Measurements from ENCODE around the gene TRIM50.

TRIM50 gene

DNA sequence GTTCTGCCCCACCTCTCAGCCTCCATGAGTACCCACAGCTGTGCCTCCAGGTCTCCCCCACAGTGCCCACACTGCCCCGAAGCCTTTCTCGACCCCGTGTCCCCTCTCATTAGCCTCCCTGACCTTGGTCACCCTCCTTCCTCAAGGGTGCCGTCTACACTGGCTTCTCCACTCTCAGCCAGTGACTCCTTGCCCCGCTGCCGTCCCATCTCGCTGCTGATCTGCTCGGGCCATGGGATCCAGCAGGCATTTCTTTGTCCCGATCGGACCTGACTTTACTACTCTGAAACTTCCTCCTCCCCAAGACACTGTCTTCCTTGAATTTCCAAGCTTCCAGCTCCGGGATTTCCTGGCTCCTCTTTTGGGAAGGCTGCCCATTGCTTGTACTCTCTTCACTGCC lies 31.4 kb upstream of the TRIM50 start:
- Mint-ChIP-seq H3K36me3 (ENCODE audit: insufficient read depth) (no peaks in the 10 kb centered on the region), H3K9me3 (no peaks in the 10 kb centered on the region), H3K27ac (ENCODE audit: low read depth) (peak overlapping the region; percentile 79), H3K27me3 (peaks cover 29% of the 10 kb centered on the region), H3K4me3 (no peak overlapping the region), H3K4me1 (peaks cover 5% of the 10 kb centered on the region)
- ATAC-seq (replicated peaks; ENCODE audit: extremely low read depth, poor library complexity, severe bottlenecking) (no peak), DNase-seq (ENCODE audit: low spot score in 2 of 2) (no peak)

DNA sequence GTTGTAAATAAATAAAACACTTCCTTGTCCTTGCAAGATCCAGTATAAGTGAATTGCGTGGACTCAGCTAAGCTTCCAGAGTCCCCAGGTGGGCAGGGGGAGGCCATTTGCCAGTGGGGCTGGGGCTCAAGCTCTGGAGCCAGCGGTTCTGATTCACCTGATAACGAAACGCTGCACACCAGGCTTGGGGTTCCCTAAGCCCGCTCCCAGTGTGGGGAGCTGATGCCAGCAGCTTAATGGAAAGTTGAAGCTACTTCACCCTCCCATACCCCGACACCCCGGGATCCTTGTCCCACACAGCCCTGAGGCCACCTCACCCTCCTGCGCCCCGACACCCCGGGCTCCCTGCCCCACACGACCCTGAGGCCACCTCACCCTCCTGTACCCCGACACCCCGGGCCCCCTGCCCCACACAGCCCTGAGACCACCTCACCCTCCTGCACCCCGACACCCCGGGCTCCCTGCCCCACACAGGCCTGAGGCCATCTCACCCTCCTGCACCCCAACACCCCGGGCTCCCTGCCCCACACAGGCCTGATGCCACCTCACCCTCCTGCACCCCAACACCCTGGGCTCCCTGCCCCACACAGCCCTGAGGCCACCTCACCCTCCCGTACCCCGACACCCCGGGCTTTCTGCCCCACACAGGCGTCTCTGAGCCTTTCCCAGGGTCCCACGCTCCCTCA lies 30.9 kb upstream of the TRIM50 start:
- peaks cover 5% of the 10 kb centered on the region for H3K4me1 Mint-ChIP-seq
- H3K27me3 Mint-ChIP-seq: peaks cover 29% of the 10 kb centered on the region
- no peaks in the 10 kb centered on the region for H3K9me3 Mint-ChIP-seq
- peak overlapping the region; percentile 79 for H3K27ac Mint-ChIP-seq (ENCODE audit: low read depth)
- no peak for DNase-seq (ENCODE audit: low spot score in 2 of 2)
- ATAC-seq (replicated peaks; ENCODE audit: extremely low read depth, poor library complexity, severe bottlenecking): no peak
- H3K4me3 Mint-ChIP-seq: no peak overlapping the region
- H3K36me3 Mint-ChIP-seq (ENCODE audit: insufficient read depth): no peaks in the 10 kb centered on the region

DNA sequence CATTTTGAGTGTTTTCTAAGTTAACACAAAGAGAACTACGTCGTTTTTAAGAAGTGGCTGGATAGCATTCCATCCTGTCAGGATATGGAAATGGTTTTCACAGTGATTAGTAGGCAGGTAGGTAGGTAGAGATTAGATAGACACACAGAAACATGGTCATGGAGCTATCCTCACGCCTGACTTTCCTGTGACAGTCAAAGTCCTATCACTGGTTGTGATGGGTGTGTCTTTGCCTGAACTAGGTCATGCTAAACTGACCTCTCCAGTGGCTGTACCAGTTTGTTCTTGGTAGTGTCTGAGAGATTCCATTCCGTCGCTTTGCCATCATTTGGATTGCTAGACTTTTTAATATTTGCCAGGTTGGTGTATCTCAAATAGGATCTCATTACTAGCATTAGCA lies 28.3 kb upstream of the TRIM50 start:
- DNase-seq (ENCODE audit: low spot score in 2 of 2) (no peak), ATAC-seq (replicated peaks; ENCODE audit: extremely low read depth, poor library complexity, severe bottlenecking) (no peak)
- Mint-ChIP-seq H3K27ac (ENCODE audit: low read depth) (no peak overlapping the region), H3K9me3 (peaks cover 6% of the 10 kb centered on the region), H3K4me1 (peaks cover 5% of the 10 kb centered on the region), H3K36me3 (ENCODE audit: insufficient read depth) (peaks cover 1% of the 10 kb centered on the region), H3K27me3 (peaks cover 19% of the 10 kb centered on the region), H3K4me3 (no peak overlapping the region)

DNA sequence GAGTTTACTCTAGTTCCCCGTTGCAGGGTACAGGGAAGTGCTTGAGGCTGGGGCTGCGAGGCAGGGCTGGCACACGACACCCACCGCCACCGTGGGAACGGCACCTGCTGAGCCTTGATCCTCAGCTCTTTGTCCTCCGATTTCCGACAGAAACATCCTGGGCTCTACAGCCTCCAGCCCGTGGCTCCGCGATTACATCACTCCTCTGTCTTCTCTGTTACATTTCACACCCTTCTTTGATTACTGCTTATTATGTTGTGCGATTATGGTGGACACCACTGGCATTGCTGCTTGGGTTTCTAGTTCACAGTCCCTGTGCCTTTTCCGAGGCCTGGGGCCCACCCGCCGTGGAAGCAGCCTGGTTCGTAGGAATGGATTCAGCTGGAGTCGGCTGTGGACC lies 26.9 kb upstream of the TRIM50 start:
- ATAC-seq (replicated peaks; ENCODE audit: extremely low read depth, poor library complexity, severe bottlenecking) (no peak), DNase-seq (ENCODE audit: low spot score in 2 of 2) (no peak)
- H3K4me1 Mint-ChIP-seq: peaks cover 5% of the 10 kb centered on the region
- peaks cover 10% of the 10 kb centered on the region for H3K27me3 Mint-ChIP-seq
- no peak overlapping the region for H3K27ac Mint-ChIP-seq (ENCODE audit: low read depth)
- H3K36me3 Mint-ChIP-seq (ENCODE audit: insufficient read depth): peaks cover 1% of the 10 kb centered on the region
- H3K9me3 Mint-ChIP-seq: peaks cover 6% of the 10 kb centered on the region
- H3K4me3 Mint-ChIP-seq: no peak overlapping the region

DNA sequence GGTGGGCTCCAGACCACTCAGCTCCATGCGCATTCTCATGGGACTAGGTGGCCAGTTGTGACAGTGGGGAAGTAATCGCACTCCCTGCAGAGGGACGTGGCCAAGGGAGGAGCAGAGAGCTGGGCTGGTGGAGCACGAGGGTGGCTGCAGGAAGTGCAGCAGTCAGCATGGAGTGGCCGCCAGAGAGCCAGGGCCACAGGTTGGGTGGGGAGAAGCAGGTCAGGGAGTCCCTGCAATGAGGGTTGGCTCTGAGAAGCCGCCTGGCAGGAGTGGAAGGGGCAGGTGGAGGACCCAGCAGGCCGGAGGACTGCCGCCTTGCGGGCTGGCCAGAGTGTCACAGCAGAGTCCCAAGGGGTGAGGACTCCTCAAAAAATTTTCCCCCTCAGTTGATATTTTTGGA lies 26.3 kb upstream of the TRIM50 start:
- peaks cover 1% of the 10 kb centered on the region for H3K36me3 Mint-ChIP-seq (ENCODE audit: insufficient read depth)
- peaks cover under 1% of the 10 kb centered on the region for H3K4me1 Mint-ChIP-seq
- H3K9me3 Mint-ChIP-seq: peaks cover 6% of the 10 kb centered on the region
- DNase-seq (ENCODE audit: low spot score in 2 of 2) (no peak), ATAC-seq (replicated peaks; ENCODE audit: extremely low read depth, poor library complexity, severe bottlenecking) (no peak)
- no peak overlapping the region for H3K27ac Mint-ChIP-seq (ENCODE audit: low read depth)
- H3K4me3 Mint-ChIP-seq: no peak overlapping the region
- H3K27me3 Mint-ChIP-seq: peaks cover 4% of the 10 kb centered on the region

DNA sequence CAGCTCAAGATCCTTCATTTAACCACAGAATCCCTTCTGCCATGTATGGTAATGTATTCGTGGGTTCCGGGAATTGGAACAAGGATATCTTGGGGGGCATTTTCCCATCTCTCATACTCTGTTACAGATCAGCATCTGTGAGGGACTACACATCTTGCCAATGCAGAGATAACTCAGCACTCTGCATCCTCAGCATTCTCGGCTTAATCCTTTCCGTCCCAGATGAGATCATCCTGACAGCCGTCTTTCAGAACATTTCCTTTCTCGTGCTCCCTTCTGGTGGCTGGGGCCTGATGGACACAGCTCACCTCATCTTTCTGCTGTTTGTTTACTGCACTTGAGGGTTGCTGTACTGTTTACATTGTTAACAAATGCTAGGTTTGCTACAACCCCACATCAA lies 25.4 kb upstream of the TRIM50 start:
- H3K4me1 Mint-ChIP-seq: no peaks in the 10 kb centered on the region
- H3K4me3 Mint-ChIP-seq: no peak overlapping the region
- H3K27ac Mint-ChIP-seq (ENCODE audit: low read depth): no peak overlapping the region
- ATAC-seq (replicated peaks; ENCODE audit: extremely low read depth, poor library complexity, severe bottlenecking) (no peak), DNase-seq (ENCODE audit: low spot score in 2 of 2) (no peak)
- peaks cover 4% of the 10 kb centered on the region for H3K27me3 Mint-ChIP-seq
- peaks cover 1% of the 10 kb centered on the region for H3K36me3 Mint-ChIP-seq (ENCODE audit: insufficient read depth)
- H3K9me3 Mint-ChIP-seq: peaks cover 6% of the 10 kb centered on the region

DNA sequence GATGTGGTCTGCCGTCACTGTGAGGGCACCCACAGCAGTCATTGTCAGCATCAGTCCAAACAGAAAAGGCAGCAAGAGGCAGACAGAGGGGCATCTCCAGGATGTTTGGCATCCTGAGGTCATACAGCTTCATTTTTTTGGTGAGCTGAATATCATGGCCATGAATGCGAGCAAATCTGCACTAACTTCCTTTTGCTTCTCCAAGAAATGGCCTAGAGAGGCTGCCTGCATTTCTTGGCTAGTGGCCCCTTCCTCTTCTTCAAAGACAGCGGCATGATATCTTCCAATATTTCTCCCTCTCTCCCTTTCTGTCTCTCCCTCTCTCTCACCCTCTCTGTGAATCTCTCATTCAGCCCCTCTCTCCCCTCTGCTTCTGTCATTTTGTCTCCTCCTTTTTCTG lies 24.9 kb upstream of the TRIM50 start:
- Mint-ChIP-seq H3K4me3 (no peak overlapping the region), H3K4me1 (no peaks in the 10 kb centered on the region), H3K27me3 (peaks cover 9% of the 10 kb centered on the region), H3K27ac (ENCODE audit: low read depth) (no peak overlapping the region), H3K9me3 (peaks cover 6% of the 10 kb centered on the region), H3K36me3 (ENCODE audit: insufficient read depth) (peaks cover 1% of the 10 kb centered on the region)
- DNase-seq (ENCODE audit: low spot score in 2 of 2) (no peak), ATAC-seq (replicated peaks; ENCODE audit: extremely low read depth, poor library complexity, severe bottlenecking) (no peak)

DNA sequence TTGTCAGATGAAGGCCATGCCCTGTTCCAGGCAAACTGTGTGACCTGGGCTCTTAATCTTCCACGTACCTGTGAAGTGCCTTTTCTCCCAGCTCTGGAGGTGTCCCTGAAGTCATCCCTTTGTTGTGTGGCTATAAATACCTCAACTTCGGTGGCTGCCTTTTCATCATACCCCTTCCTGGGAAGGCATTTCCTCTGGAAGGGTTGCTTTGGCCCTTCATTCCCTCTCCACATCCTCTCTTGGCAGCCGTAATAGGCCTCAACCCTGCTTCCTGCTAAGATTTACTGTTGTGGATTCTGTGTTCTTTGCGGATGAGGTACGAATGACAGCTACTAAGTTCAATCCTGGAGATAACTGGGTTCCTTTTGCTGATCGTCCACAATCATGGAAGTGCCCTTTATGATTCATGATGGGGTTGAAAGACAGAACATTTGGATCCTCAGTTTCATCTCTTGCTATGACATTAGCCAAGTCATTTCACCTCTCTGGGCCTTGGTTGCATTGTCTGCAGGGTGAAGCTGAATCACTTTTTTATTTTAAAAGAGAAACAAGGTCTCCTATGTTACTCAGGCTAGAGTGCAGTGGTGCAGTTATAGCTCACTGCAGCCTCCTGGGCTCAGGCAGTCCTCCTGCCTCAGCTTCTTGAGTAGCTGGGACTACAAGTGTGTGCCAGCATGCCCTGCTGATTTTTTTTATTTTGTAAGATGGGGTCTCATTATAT lies 23.7 kb upstream of the TRIM50 start:
- DNase-seq (ENCODE audit: low spot score in 2 of 2): no peak
- Mint-ChIP-seq H3K27me3 (peaks cover 16% of the 10 kb centered on the region), H3K27ac (ENCODE audit: low read depth) (no peak overlapping the region), H3K36me3 (ENCODE audit: insufficient read depth) (peaks cover 1% of the 10 kb centered on the region), H3K9me3 (peaks cover 6% of the 10 kb centered on the region), H3K4me1 (no peaks in the 10 kb centered on the region), H3K4me3 (no peak overlapping the region)
- no peak for ATAC-seq (replicated peaks; ENCODE audit: extremely low read depth, poor library complexity, severe bottlenecking)

DNA sequence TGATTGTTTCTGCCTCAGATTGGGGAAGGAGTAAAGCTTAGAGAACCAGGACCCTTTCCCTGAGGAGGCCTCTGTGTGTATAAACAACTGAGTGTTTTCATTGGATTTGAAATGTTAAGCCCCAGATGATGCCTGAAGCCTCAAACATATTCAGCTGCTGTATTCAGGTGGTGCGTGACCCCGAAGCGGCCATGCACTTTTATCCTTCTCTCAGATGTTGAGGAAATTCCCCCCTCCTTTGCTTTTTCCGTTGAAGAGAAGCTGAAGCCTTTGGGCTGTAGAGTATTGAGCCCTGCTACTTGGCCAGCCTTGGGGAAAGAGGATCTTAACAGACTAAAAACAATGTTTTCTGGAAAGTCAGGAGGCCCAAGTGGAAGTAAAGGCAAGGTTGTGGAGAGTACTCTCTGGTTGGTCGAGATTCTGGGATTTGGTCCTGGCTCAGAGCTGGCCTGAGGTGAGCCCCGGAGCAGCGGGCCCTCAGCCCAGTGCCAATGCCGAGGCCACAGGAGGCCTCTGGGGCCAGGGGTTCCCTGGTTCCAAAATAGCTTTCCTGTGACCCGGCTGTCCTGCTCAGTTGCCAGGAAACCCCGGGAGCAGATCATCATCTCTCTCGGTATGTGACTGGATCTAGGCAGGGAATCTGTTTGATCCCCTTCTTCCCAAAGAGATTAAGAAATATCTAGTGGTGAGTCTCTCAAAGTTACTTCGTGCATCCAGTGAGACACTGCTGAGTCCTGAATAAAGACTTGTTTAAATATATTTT lies 22.6 kb upstream of the TRIM50 start:
- no peak overlapping the region for H3K27ac Mint-ChIP-seq (ENCODE audit: low read depth)
- H3K4me1 Mint-ChIP-seq: no peaks in the 10 kb centered on the region
- DNase-seq (ENCODE audit: low spot score in 2 of 2): no peak

DNA sequence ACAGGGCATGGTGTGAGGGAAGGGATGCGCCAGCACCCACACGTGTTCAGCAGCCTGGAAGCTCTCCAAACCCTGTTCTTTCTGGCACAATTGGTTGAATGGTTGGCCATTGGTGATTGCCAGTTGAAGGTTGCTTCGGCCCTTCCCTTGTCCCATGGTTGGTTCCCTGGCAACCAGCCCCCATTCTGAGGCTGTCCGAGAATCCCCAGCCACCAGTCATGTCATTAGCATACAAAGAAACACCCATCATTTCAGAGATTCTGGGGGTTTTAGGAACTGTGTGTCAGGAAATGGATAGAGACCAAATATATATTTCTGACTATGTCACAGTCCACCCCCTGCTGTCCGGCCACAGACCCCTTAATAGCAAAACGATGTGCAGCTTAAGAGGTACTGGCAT lies 21.9 kb upstream of the TRIM50 start:
- no peak for ATAC-seq (replicated peaks; ENCODE audit: extremely low read depth, poor library complexity, severe bottlenecking)
- peaks cover 6% of the 10 kb centered on the region for H3K9me3 Mint-ChIP-seq
- no peak for DNase-seq (ENCODE audit: low spot score in 2 of 2)
- no peak overlapping the region for H3K4me3 Mint-ChIP-seq
- H3K36me3 Mint-ChIP-seq (ENCODE audit: insufficient read depth): peaks cover 1% of the 10 kb centered on the region
- no peak overlapping the region for H3K27ac Mint-ChIP-seq (ENCODE audit: low read depth)
- no peaks in the 10 kb centered on the region for H3K4me1 Mint-ChIP-seq
- H3K27me3 Mint-ChIP-seq: peaks cover 29% of the 10 kb centered on the region

More for the DNA sequence above, 22.6 kb upstream of the TRIM50 start:
- peaks cover 6% of the 10 kb centered on the region for H3K9me3 Mint-ChIP-seq
- H3K4me3 Mint-ChIP-seq: no peak overlapping the region
- H3K27me3 Mint-ChIP-seq: peaks cover 27% of the 10 kb centered on the region
- no peak for ATAC-seq (replicated peaks; ENCODE audit: extremely low read depth, poor library complexity, severe bottlenecking)
- peaks cover 1% of the 10 kb centered on the region for H3K36me3 Mint-ChIP-seq (ENCODE audit: insufficient read depth)

DNA sequence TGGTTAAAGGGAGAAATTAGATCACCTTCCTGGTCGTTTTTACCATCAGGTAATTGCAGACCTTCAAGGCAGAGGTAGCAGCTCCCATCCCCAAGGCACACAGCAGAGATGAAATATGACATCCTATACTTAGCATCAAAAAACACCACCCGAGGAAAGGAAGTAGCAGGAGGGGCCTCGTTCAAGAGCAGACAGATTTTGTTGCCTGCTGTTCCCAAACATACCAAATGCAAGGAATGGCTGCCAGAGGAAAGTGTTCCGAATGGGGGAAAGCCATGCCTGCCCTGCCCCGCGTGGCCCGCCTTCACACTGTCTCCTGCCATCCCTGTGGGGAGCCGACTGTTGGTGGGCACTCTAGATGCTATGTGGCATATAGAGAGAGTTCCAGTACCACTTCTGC lies 18.1 kb upstream of the TRIM50 start:
- no peaks in the 10 kb centered on the region for H3K9me3 Mint-ChIP-seq
- H3K27me3 Mint-ChIP-seq: peaks cover 51% of the 10 kb centered on the region
- no peak overlapping the region for H3K4me3 Mint-ChIP-seq
- no peak overlapping the region for H3K27ac Mint-ChIP-seq (ENCODE audit: low read depth)
- no peak for DNase-seq (ENCODE audit: low spot score in 2 of 2)
- no peak for ATAC-seq (replicated peaks; ENCODE audit: extremely low read depth, poor library complexity, severe bottlenecking)
- no peaks in the 10 kb centered on the region for H3K4me1 Mint-ChIP-seq
- peaks cover 2% of the 10 kb centered on the region for H3K36me3 Mint-ChIP-seq (ENCODE audit: insufficient read depth)

DNA sequence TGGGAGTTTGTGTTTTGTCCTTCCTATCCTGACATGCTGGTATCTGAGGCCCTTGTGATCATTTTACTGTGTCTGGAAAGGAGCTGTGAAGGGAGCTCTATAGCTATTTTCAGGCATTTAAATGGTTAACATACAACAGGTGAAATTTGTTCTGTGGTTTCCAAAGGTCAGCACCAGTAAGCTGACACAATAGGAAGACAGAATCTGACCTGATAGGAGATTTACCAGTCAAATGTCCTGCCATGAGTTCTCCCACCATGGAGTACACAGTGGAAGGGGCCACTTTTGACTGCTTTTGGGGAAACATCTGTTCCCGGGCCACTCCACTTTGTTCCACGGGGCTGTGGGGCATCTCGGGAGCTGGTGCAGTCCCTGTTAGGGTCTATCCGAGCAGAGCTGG lies 17.7 kb upstream of the TRIM50 start:
- Mint-ChIP-seq H3K36me3 (ENCODE audit: insufficient read depth) (peaks cover 2% of the 10 kb centered on the region), H3K27ac (ENCODE audit: low read depth) (no peak overlapping the region), H3K9me3 (no peaks in the 10 kb centered on the region), H3K27me3 (peaks cover 51% of the 10 kb centered on the region), H3K4me3 (no peak overlapping the region), H3K4me1 (no peaks in the 10 kb centered on the region)
- no peak for ATAC-seq (replicated peaks; ENCODE audit: extremely low read depth, poor library complexity, severe bottlenecking)
- no peak for DNase-seq (ENCODE audit: low spot score in 2 of 2)

All from central memory CD8-positive, alpha-beta T cell (primary cell).